Stimulated activated naive CD8-positive, alpha-beta T cell treated with anti-CD3 and anti-CD28 coated beads, Interleukin-15, Interleukin-2, amounts not matched to agents 100 U/mL and 50 U/mL, for 24 hours (primary cell): Measurements from ENCODE around the gene ECPAS.
"Not testable (repeated sequence)": the region's sequence is repeated elsewhere in the genome, so short reads cannot be mapped to it uniquely, and the experiment has no call there.

Experiments
- ATAC-seq: fragments of 150-1000 bp; cut with Tn5 transposase; one replicate; pipeline ENCODE4 v1.10.0; 2021
- DNase-seq: peaks from one replicate; pipeline ENCODE4 v3.0.0; 2021

ECPAS gene

GRCh38 chr9:111334318-111334863 lies 149.8 kb downstream of the ECPAS start:
- not testable (repeated sequence) for ATAC-seq, DNase-seq

- no peak for ATAC-seq
- DNase-seq, result no peak
Observed at GRCh38 chr9:111330124-111330523, 154.1 kb downstream of the ECPAS start, which contains the start of gene OR2K2. Gene OR2K2, minus strand, starts transcription at chr9:111330224. Its CDS starts 1,791 bp downstream, at chr9:111328433.

- DNase-seq (no peak), ATAC-seq (no peak)
Observed at GRCh38 chr9:111320631-111321030, 163.6 kb downstream of the ECPAS start.

GRCh38 chr9:111316796-111317195 lies 167.4 kb downstream of the ECPAS start:
- DNase-seq (no peak), ATAC-seq (no peak)
